Lung (tissue), 12 donors: ENCODE data around the gene DOCK2. TPM values are rescaled to one million over a fixed set of nuclear protein-coding genes. Genes with fewer than 3 reads are reported as not detected.

Source experiments
- ATAC-seq: fragments of 200-7000 bp; cut with Tn5 transposase; one replicate; pipeline ENCODE4 v1.9.1; 2020; ENCODE audit warnings: moderate number of reproducible peaks; ENCODE audit not compliant: insufficient read depth, low FRiP score
- DNase-seq, 3 donors: peaks; one replicate each; pipeline ENCODE4 v3.0.0-alpha.2; 2013 to 2017
- H3K27ac ChIP-seq, 2 donors: one replicate each; pipeline ENCODE4 v1.5.1; 2013; ENCODE audit warnings: mild to moderate bottlenecking in 2 of 2, moderate library complexity in 2 of 2, control low read depth in 1 of 2, inconsistent platforms in 1 of 2, low read depth in 1 of 2, low read length in 1 of 2
- H3K27me3 ChIP-seq, 3 donors: one replicate each; pipeline ENCODE4 v1.5.1; 2013; ENCODE audit warnings: low read length in 2 of 3; ENCODE audit not compliant: control insufficient read depth in 3 of 3, insufficient read depth in 3 of 3
- H3K36me3 ChIP-seq, 4 donors: one replicate each; pipeline ENCODE4 v1.5.1; 2013; ENCODE audit warnings: low read length in 4 of 4, mild to moderate bottlenecking in 1 of 4, moderate library complexity in 1 of 4; ENCODE audit not compliant: control insufficient read depth in 4 of 4, insufficient read depth in 4 of 4
- H3K4me1 ChIP-seq, 5 donors: one replicate each; pipeline ENCODE4 v1.5.1; 2013; ENCODE audit warnings: low read length in 5 of 5, mild to moderate bottlenecking in 2 of 5, moderate library complexity in 1 of 5; ENCODE audit not compliant: control insufficient read depth in 5 of 5, insufficient read depth in 5 of 5
- H3K4me3 ChIP-seq: one replicate; pipeline ENCODE4 v1.5.1; 2013; ENCODE audit warnings: mild to moderate bottlenecking, control low read depth, moderate library complexity
- H3K9ac ChIP-seq, 2 donors: one replicate each; pipeline ENCODE4 v1.5.1; 2013; ENCODE audit warnings: low read length in 2 of 2, control low read depth in 1 of 2; ENCODE audit not compliant: insufficient read depth in 1 of 2
- H3K9me3 ChIP-seq, 4 donors: one replicate each; pipeline ENCODE4 v1.5.1; 2013; ENCODE audit warnings: low read length in 3 of 4, mild to moderate bottlenecking in 1 of 4, moderate library complexity in 1 of 4; ENCODE audit not compliant: control insufficient read depth in 4 of 4, insufficient read depth in 3 of 4
- WGBS, 2 donors: extraction: QIAGEN DNeasy Blood & Tissue Kit; methylation state at CpG; one replicate each; pipeline ENCODE4 v1.1.7; 2013; 5-methylcytosine and 5-hydroxymethylcytosine counted together
- polyA plus RNA-seq, 2 donors: library from polyadenylated mRNA; stranded (reverse); fragments of 200-250 nt; gene quantifications; one replicate each; pipeline ENCODE4 v1.2.1, GENCODE V29; 2013
- total RNA-seq, 2 donors: library from RNA; depleted of rRNA in 1 of 2; stranded (reverse); fragments of >200 nt in 1 of 2; gene quantifications; one replicate each; pipeline ENCODE4 v1.2.1, GENCODE V29; 2014 to 2021
- TF ChIP-seq, protein P1 (sequence below): IDR thresholded peaks from 2 replicates; pipeline ENCODE4 v1.5.1; 2012; ENCODE audit warnings: mild to moderate bottlenecking; ENCODE audit errors: control extremely low read depth, extremely low read depth
- donor health status: control.
- donor health status: control.
- donor health status: Bipolar disorder and iron deficiency.
- donor health status: healthy.
- donor health status: DM: yes; HTN: yes; CAD: no.

The DOCK2 gene
- total and polyA plus RNA-seq, 4 donors, result 9.6 to 66.6 (median 43.4) TPM

DNA sequence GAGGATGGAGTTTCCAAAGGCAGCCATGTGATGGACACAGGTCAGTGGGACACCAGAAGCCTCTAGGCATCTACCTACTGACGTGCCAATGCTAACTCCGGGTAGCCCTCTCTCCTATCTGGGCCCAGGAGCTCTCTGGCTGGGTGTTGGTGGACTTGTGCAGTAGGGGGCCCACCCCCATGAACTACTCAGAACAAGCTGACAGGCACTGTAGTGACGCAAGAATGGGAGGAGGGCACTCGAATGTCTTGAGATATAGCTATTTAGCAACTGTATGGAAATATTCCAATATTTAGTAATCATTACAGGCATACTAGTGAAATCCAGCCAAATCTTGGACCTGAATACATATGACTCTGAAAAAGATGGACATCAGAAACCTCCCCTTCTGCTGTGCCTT, 5.7 kb upstream of the DOCK2 start:
- Histone ChIP-seq H3K27ac (no peak overlapping the region), H3K36me3 (no peaks in the 10 kb centered on the region), H3K9ac (no peak overlapping the region), H3K27me3 (peaks cover 0 to 7% (median 4%) of the 10 kb centered on the region in 3 donors), H3K4me3 (no peak overlapping the region), H3K4me1 (peaks cover 0 to 2% (median 0%) of the 10 kb centered on the region in 5 donors), H3K9me3 (peaks cover 0 to 2% (median 0%) of the 10 kb centered on the region in 4 donors)
- ATAC-seq, result no peak
- WGBS, 2 donors, result 50 to 56% methylated on average over 4 of the region's 4 CpGs
- TF ChIP-seq, protein P1, sequence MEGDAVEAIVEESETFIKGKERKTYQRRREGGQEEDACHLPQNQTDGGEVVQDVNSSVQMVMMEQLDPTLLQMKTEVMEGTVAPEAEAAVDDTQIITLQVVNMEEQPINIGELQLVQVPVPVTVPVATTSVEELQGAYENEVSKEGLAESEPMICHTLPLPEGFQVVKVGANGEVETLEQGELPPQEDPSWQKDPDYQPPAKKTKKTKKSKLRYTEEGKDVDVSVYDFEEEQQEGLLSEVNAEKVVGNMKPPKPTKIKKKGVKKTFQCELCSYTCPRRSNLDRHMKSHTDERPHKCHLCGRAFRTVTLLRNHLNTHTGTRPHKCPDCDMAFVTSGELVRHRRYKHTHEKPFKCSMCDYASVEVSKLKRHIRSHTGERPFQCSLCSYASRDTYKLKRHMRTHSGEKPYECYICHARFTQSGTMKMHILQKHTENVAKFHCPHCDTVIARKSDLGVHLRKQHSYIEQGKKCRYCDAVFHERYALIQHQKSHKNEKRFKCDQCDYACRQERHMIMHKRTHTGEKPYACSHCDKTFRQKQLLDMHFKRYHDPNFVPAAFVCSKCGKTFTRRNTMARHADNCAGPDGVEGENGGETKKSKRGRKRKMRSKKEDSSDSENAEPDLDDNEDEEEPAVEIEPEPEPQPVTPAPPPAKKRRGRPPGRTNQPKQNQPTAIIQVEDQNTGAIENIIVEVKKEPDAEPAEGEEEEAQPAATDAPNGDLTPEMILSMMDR, result no peak
- peak in 2 of 3 donors; percentile 41 to 63 for DNase-seq

DNA sequence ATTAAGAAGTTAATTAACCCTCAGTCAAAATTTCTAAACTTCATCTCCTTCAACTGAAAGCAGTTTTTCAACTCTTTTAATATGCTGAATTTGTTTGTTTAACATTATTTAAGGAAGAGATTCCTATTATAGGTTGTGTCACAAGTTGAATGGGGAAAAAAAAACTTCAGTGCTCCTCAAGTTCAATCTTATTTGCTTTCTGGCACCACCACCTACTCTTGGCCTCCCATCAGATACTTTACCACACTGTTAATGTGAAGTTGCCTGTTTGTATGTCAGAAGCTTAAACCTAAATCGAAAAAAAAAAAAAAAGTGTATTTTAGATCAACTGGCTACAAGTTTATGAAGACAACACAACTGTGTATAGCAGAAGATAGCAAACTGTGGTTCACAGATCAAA, 4.1 kb upstream of the DOCK2 start:
- Histone ChIP-seq H3K9ac (no peak overlapping the region), H3K9me3 (peaks cover 0 to 5% (median 0%) of the 10 kb centered on the region in 4 donors), H3K27me3 (peaks cover 0 to 18% (median 14%) of the 10 kb centered on the region in 3 donors), H3K36me3 (no peaks in the 10 kb centered on the region), H3K4me1 (peaks cover 0 to 6% (median 0%) of the 10 kb centered on the region in 5 donors), H3K4me3 (no peak overlapping the region), H3K27ac (no peak overlapping the region)
- TF ChIP-seq, protein P1, result no peak
- DNase-seq (no peak), ATAC-seq (no peak)
- WGBS, 2 donors, result 66 to 75% methylated on average over 1 of the region's 1 CpG

DNA sequence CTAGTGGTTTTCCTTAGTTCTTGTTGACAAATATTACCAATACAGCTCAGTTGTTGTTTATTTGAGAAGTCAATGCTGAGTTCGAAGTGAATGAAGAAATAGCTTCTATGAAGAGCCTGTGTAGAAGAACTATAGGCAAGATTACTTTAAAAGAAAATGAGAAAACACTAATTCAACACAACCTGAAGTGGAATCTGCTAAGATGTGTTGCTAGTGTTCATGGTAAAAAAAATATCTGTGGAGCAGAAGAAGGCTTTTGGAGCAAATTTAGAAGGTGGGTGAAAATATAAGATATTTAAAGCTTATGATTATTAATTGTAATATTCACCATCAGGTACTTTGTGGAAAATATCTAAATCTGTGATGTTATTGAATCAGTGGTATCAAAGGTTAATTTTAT, 2.5 kb upstream of the DOCK2 start:
- no peak for ATAC-seq
- no peak overlapping the region for H3K4me3 ChIP-seq
- no peak overlapping the region for H3K9ac ChIP-seq
- H3K27ac ChIP-seq, result no peak overlapping the region
- peaks cover 0 to 9% (median 1%) of the 10 kb centered on the region in 4 donors for H3K9me3 ChIP-seq
- no peaks in the 10 kb centered on the region for H3K36me3 ChIP-seq
- 93% methylated on average over 1 of the region's 1 CpG for WGBS, 2 donors
- TF ChIP-seq, protein P1, result no peak
- peaks cover 0 to 18% (median 14%) of the 10 kb centered on the region in 3 donors for H3K27me3 ChIP-seq
- DNase-seq, result no peak
- H3K4me1 ChIP-seq, result peaks cover 0 to 6% (median 0%) of the 10 kb centered on the region in 5 donors

DNA sequence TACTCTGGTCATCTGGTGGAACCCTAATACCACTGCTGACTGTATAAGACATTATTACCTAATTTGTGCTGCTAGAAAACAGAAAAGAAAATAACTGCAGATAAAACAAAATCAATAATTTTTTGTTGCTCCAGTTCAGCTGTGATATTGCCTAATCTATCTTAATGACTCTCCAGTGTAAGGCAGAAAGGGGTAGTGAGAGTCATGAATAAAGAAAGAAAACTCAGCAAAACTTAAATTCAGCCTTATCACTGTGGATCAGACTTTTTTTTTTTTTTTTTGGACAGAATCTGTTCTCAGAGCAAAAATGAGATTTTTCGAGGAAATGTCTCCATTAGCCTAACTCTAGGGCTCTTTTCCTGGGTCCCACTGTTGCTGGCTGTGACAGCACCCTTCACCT, 1.1 kb upstream of the DOCK2 start:
- ATAC-seq (no peak), DNase-seq (no peak)
- H3K9me3 ChIP-seq, result peaks cover 0 to 11% (median 2%) of the 10 kb centered on the region in 4 donors
- H3K9ac ChIP-seq, result no peak overlapping the region
- peaks cover 0 to 18% (median 12%) of the 10 kb centered on the region in 3 donors for H3K27me3 ChIP-seq
- peaks cover 0 to 6% (median 0%) of the 10 kb centered on the region in 5 donors for H3K4me1 ChIP-seq
- no peaks in the 10 kb centered on the region for H3K36me3 ChIP-seq
- H3K4me3 ChIP-seq, result no peak overlapping the region
- no peak overlapping the region for H3K27ac ChIP-seq
- TF ChIP-seq, protein P1, result no peak
- whole genome bisulfite sequencing, 2 donors, result 40 to 53% methylated on average over 1 of the region's 1 CpG
